GM21786 (cell line): ENCODE results near the gene DDHD1.
A peak's percentile ranks its signal among the peaks of the same experiment; 100 is the strongest.
"Not testable (repeated sequence)": the region's sequence is repeated elsewhere in the genome, so short reads cannot be mapped to it uniquely, and the experiment has no call there.

ENCODE experiments used
- ATAC-seq: cut with Tn5 transposase; IDR thresholded peaks from one replicate; pipeline ENCODE4 v1.9.1; 2021; ENCODE audit not compliant: unreplicated experiment

Gene DDHD1

GRCh38 chr14:53152887-53153701, at the start of gene DDHD1:
Gene DDHD1 (minus strand): TSS chr14:53153323. CDS start chr14:53153098, 225 bp downstream.
- ATAC-seq = peak; percentile 67

- no peak for ATAC-seq
These were observed 42.8 kb upstream of the DDHD1 start for GRCh38 chr14:53195949-53196348.

GRCh38 chr14:53193193-53193592, 40.1 kb upstream of the DDHD1 start:
- ATAC-seq = no peak

- ATAC-seq = no peak
These were observed 39.1 kb upstream of the DDHD1 start for GRCh38 chr14:53192052-53192760.

GRCh38 chr14:53190938-53191337, 37.8 kb upstream of the DDHD1 start:
- ATAC-seq = peak; percentile 75

- ATAC-seq = no peak
These were observed 34.9 kb upstream of the DDHD1 start for GRCh38 chr14:53187921-53188463.

GRCh38 chr14:53186532-53186931, 33.4 kb upstream of the DDHD1 start:
- ATAC-seq = no peak

- ATAC-seq = no peak
These were observed 30.5 kb upstream of the DDHD1 start for GRCh38 chr14:53183611-53184010.

- ATAC-seq = no peak
These were observed 29.9 kb upstream of the DDHD1 start for GRCh38 chr14:53183056-53183455.

GRCh38 chr14:53181463-53182081, 28.4 kb upstream of the DDHD1 start:
- ATAC-seq = not testable (repeated sequence)

- peak; percentile 43 for ATAC-seq
These were observed 27.4 kb upstream of the DDHD1 start for GRCh38 chr14:53180272-53181221.

GRCh38 chr14:53179486-53180005, 26.4 kb upstream of the DDHD1 start:
- ATAC-seq = not testable (repeated sequence)

- ATAC-seq = no peak
These were observed 22.3 kb upstream of the DDHD1 start for GRCh38 chr14:53175375-53175774.

- no peak for ATAC-seq
These were observed 21.8 kb upstream of the DDHD1 start for GRCh38 chr14:53174918-53175317.

- ATAC-seq = no peak
These were observed 15.7 kb upstream of the DDHD1 start for GRCh38 chr14:53168786-53169185.

- no peak for ATAC-seq
These were observed 14.6 kb upstream of the DDHD1 start for GRCh38 chr14:53167602-53168328.

- ATAC-seq = peak; percentile 66
These were observed 8.8 kb upstream of the DDHD1 start for GRCh38 chr14:53161758-53162435.

GRCh38 chr14:53156238-53156637, 3.1 kb upstream of the DDHD1 start:
- no peak for ATAC-seq

GRCh38 chr14:53153702-53154112, 584 bp upstream of the DDHD1 start:
- no peak for ATAC-seq
